RWPE2 (cell line): ENCODE data around the gene MACROH2A2.

ENCODE experiments used
- ATAC-seq: fragments of 200-7000 bp; cut with Tn5 transposase; 3 replicates; pipeline ENCODE4 v1.9.1; 2021; ENCODE audit warnings: low read depth
- DNase-seq: peaks from one replicate; pipeline ENCODE4 v3.0.0-alpha.2; 2020; ENCODE audit warnings: low spot score
- H3K27ac ChIP-seq: fragments of 450-650 bp; 2 replicates; pipeline ENCODE4 v1.5.1; 2017; ENCODE audit warnings: mild to moderate bottlenecking; ENCODE audit not compliant: poor library complexity, severe bottlenecking
- H3K27me3 ChIP-seq: fragments of 250-450 bp; sonication (Bioruptor Pico); 2 replicates; pipeline ENCODE4 v1.5.1; 2021; ENCODE audit warnings: mild to moderate bottlenecking, moderate library complexity; ENCODE audit not compliant: insufficient read depth, poor library complexity, severe bottlenecking
- H3K36me3 ChIP-seq: fragments of 250-450 bp; sonication (Bioruptor Pico); 2 replicates; pipeline ENCODE4 v1.5.1; 2020; ENCODE audit warnings: low read depth, mild to moderate bottlenecking, moderate library complexity
- H3K4me1 ChIP-seq: fragments of 250-450 bp; sonication (Bioruptor Pico); 2 replicates; pipeline ENCODE4 v1.5.1; 2021; ENCODE audit warnings: mild to moderate bottlenecking, moderate library complexity; ENCODE audit not compliant: insufficient read depth, poor library complexity, severe bottlenecking
- H3K4me3 ChIP-seq: fragments of 250-450 bp; sonication (Bioruptor Pico); 2 replicates; pipeline ENCODE4 v1.5.1; 2021; ENCODE audit warnings: mild to moderate bottlenecking, moderate library complexity; ENCODE audit not compliant: severe bottlenecking
- H3K9me3 ChIP-seq: fragments of 250-450 bp; sonication (Bioruptor Pico); 2 replicates; pipeline ENCODE4 v1.5.1; 2021; ENCODE audit warnings: mild to moderate bottlenecking, moderate library complexity; ENCODE audit not compliant: severe bottlenecking
- CTCF ChIP-seq: fragments of 450-650 bp; IDR thresholded peaks from one replicate; pipeline ENCODE4 v1.5.1; 2017; ENCODE audit warnings: mild to moderate bottlenecking, moderate library complexity; ENCODE audit not compliant: poor library complexity, severe bottlenecking

The MACROH2A2 gene

GRCh38 chr10:70084189-70084588 is 31.5 kb downstream of the MACROH2A2 start:
- H3K27ac ChIP-seq: no peak overlapping the region
- no peaks in the 10 kb centered on the region for H3K36me3 ChIP-seq
- DNase-seq: no peak
- peak; percentile 15 for TF ChIP-seq CTCF
- H3K9me3 ChIP-seq: no peaks in the 10 kb centered on the region
- H3K4me3 ChIP-seq: no peak overlapping the region
- H3K27me3 ChIP-seq: no peaks in the 10 kb centered on the region
- H3K4me1 ChIP-seq: no peaks in the 10 kb centered on the region
- no peak for ATAC-seq

GRCh38 chr10:70085975-70086613 is 33.4 kb downstream of the MACROH2A2 start:
- TF ChIP-seq CTCF: no peak
- ATAC-seq (no peak), DNase-seq (no peak)
- H3K4me1 ChIP-seq: no peaks in the 10 kb centered on the region
- H3K27me3 ChIP-seq: no peaks in the 10 kb centered on the region
- no peaks in the 10 kb centered on the region; the same call in 1 of the 2 replicates for H3K36me3 ChIP-seq
- no peak overlapping the region for H3K27ac ChIP-seq
- H3K9me3 ChIP-seq: no peaks in the 10 kb centered on the region
- no peak overlapping the region for H3K4me3 ChIP-seq

- Histone ChIP-seq H3K27me3 (no peaks in the 10 kb centered on the region), H3K36me3 (peaks cover 5% of the 10 kb centered on the region; the same call in 1 of the 2 replicates), H3K4me1 (no peaks in the 10 kb centered on the region), H3K27ac (no peak overlapping the region), H3K9me3 (no peaks in the 10 kb centered on the region), H3K4me3 (no peak overlapping the region)
- ATAC-seq (no peak), DNase-seq (no peak)
- TF ChIP-seq CTCF: no peak
These were observed 35.1 kb downstream of the MACROH2A2 start for GRCh38 chr10:70087616-70088307.

- TF ChIP-seq CTCF: no peak
- ATAC-seq: no peak
- DNase-seq: no peak
- no peaks in the 10 kb centered on the region for H3K4me1 ChIP-seq
- no peaks in the 10 kb centered on the region for H3K27me3 ChIP-seq
- H3K4me3 ChIP-seq: no peak overlapping the region
- no peak overlapping the region for H3K27ac ChIP-seq
- H3K36me3 ChIP-seq: peaks cover 9% of the 10 kb centered on the region
- no peaks in the 10 kb centered on the region for H3K9me3 ChIP-seq
These were observed 35.7 kb downstream of the MACROH2A2 start for GRCh38 chr10:70088308-70088698.

GRCh38 chr10:70090013-70090412 is 37.4 kb downstream of the MACROH2A2 start:
- H3K36me3 ChIP-seq: peaks cover 24% of the 10 kb centered on the region
- no peaks in the 10 kb centered on the region for H3K4me1 ChIP-seq
- TF ChIP-seq CTCF: no peak

More at GRCh38 chr10:70090013-70090412, 37.4 kb downstream of the MACROH2A2 start:
- no peak overlapping the region for H3K27ac ChIP-seq
- no peaks in the 10 kb centered on the region for H3K9me3 ChIP-seq
- DNase-seq (no peak), ATAC-seq (no peak)
- no peaks in the 10 kb centered on the region for H3K27me3 ChIP-seq
- no peak overlapping the region for H3K4me3 ChIP-seq
